CD4-positive, alpha-beta T cell treated with Interleukin-10 for 1 hour (primary cell): ENCODE results near the gene OR10A4.
A peak's percentile ranks its signal among the peaks of the same experiment; 100 is the strongest.
"Not testable (repeated sequence)": the region's sequence is repeated elsewhere in the genome, so short reads cannot be mapped to it uniquely, and the experiment has no call there.

ENCODE experiments used
- DNase-seq: peaks from one replicate; pipeline ENCODE4 v3.0.0-alpha.2; 2020

Gene OR10A4

GRCh38 chr11:6900327-6900999, 24.0 kb downstream of the OR10A4 start:
- no peak for DNase-seq

DNA sequence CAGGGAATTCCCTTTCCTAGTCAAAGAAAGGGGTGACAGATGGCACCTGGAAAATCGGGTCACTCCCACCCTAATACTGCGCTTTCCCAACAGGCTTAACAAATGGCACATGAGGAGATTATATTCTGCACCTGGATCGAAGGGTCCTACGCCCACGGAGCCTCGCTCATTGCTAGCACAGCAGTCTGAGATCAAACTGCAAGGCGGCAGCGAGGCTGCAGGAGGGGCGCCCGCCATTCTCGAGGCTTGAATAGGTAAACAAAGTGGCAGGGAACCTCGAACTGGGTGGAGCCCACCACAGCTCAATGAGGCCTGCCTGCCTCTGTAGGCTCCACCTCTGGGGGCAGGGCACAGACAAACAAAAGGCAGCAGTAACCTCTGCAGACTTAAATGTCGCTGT, 28.4 kb downstream of the OR10A4 start:
- not testable (repeated sequence) for DNase-seq

GRCh38 chr11:6911378-6911777, 35.0 kb downstream of the OR10A4 start:
- no peak for DNase-seq

- no peak for DNase-seq
These were observed 35.5 kb downstream of the OR10A4 start for GRCh38 chr11:6911948-6912347.

DNA sequence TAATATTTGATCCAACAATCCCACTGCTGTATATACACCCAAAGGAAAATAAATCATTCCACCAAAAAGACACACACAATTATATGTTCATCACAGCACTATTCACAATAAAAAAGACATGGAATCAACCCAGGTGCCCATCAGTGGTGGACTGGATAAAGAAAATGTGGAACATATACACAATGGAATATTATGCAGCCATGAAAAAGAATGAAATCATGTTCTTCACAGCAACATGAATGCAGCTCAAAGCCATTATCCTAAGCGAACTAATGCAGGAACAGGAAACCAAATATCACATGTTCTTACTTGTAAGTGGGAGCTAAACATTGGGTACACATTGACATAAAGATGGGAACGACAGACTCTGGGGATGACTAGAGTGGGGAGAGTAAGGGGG, 43.3 kb downstream of the OR10A4 start:
- DNase-seq, result no peak

DNA sequence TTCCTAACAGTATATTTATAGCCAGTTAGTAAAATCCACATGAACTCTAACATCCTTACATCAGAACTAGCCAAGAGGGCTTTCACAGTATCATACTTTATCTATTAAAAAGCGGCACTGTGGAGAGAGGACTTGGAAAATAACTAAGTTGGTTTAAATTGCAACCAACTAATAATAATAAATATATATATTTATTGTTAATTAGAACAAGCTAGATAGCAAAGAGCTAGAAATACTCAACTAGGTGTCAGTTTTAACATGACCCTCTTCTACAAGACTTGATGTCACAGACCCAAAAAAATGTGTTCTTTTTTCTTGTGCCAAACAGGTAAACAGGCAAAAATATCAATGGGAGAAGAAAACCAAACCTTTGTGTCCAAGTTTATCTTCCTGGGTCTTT, 44.3 kb downstream of the OR10A4 start, which contains the start of gene OR2D3:
Gene OR2D3, plus strand, starts transcription at position 301 of the 400 bp plus-strand sequence. Its CDS starts 0 bp downstream, at position 301.
- no peak for DNase-seq

DNA sequence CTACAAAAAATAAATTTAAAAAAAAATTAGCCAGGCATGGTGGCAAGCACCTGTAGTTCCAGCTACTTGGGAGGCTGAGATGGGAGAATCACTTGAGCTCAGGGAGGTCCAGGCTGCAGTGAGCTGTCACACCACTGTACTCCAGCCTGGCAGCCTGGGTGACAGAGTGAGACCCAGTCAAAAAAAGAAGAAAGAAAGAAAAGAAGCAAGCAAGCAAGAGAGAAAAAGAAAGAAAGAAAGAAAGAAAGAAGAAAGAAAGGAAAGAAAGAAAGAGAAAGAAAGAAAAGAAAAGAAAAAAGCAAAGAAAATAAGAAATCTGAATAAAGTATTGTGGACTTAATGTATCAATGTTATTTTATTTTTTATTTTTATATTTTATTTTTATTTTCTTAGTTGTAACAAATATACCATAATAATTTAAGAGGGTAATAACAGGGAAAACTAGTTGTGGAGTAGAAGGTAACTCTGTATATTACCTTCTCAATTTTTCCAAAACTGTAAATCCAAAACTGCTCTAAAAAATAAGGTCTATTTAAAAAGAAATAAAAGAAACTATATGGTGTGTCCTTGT, 48.7 kb downstream of the OR10A4 start:
- DNase-seq, result no peak

DNA sequence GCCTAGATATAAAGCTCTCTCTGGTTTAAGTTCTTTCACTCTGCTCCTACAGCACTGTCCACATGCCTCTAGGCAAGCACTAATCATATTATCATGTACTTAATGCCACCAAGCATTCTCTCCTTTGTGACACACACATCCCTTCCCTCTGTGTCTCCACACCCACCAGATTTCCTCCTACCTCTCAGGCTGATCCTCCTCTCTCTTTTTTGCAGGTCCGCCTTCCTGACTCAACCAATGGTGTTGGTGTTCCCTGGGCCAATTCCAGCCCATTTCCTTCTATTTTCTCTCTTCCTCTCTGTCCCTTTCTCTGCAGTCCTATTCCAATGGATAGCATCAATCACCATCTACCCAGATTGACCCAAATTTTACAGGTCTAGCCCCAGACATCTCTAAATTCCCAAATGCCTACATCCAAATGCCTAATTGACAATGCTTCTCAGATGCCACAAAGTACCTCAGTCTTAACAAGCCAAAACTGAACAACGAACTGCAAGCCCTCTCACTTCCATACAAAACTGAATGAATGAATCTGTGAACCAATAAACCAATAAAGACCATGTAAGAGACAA, 49.3 kb downstream of the OR10A4 start:
- no peak for DNase-seq

- DNase-seq, result peak; percentile 3
These were observed 50.0 kb downstream of the OR10A4 start, which contains the start of gene ZNF215 for GRCh38 chr11:6926208-6927029. Gene ZNF215 (plus strand): TSS chr11:6926426. CDS start chr11:6932273, 5,847 bp downstream.

- DNase-seq, result no peak
These were observed 50.7 kb downstream of the OR10A4 start for GRCh38 chr11:6927030-6927617.
